SK-N-SH treated with all-trans-retinoic acid at 6 μM for 48 hours (cell line): ENCODE results near the gene RUSC2.

ENCODE experiments used
- ATAC-seq: fragments of 200-7000 bp; cut with Tn5 transposase; 3 replicates; pipeline ENCODE4 v1.9.1; 2020; ENCODE audit warnings: mild to moderate bottlenecking, moderate library complexity
- ARNTL ChIP-seq: fragments of 450-650 bp; formaldehyde crosslinking; IDR thresholded peaks from 2 replicates; pipeline ENCODE4 v1.5.0; 2020; ENCODE audit warnings: low read depth, mild to moderate bottlenecking, moderate library complexity, borderline replicate concordance
- BACH2 ChIP-seq: fragments of 250-450 bp; sonication (Bioruptor Pico); IDR thresholded peaks from 2 replicates; pipeline ENCODE4 v1.9.0; 2021; ENCODE audit warnings: mild to moderate bottlenecking, borderline replicate concordance
- CSDC2 ChIP-seq: fragments of 250-450 bp; sonication (Bioruptor Pico); IDR thresholded peaks from 2 replicates; pipeline ENCODE4 v1.5.0; 2020; ENCODE audit warnings: mild to moderate bottlenecking, moderate library complexity
- ESRRG ChIP-seq: fragments of 250-450 bp; sonication (Bioruptor Pico); IDR thresholded peaks from 2 replicates; pipeline ENCODE4 v1.6.1; 2021; ENCODE audit warnings: mild to moderate bottlenecking
- GLIS3 ChIP-seq: fragments of 250-450 bp; sonication (Bioruptor Pico); IDR thresholded peaks from 2 replicates; pipeline ENCODE4 v1.5.0; 2020; ENCODE audit warnings: mild to moderate bottlenecking, moderate library complexity
- OSR1 ChIP-seq: fragments of 250-450 bp; sonication (Bioruptor Pico); IDR thresholded peaks from 2 replicates; pipeline ENCODE4 v1.8.0; 2022; ENCODE audit warnings: moderate library complexity, mild to moderate bottlenecking, inconsistent platforms
- RARB ChIP-seq: fragments of 250-450 bp; sonication (Bioruptor Pico); IDR thresholded peaks from 2 replicates; pipeline ENCODE4 v1.8.0; 2021; ENCODE audit warnings: mild to moderate bottlenecking, moderate library complexity
- TCF4 ChIP-seq: fragments of 250-450 bp; sonication (Bioruptor Pico); IDR thresholded peaks from 2 replicates; pipeline ENCODE4 v1.8.0; 2021; ENCODE audit warnings: mild to moderate bottlenecking, moderate library complexity, borderline replicate concordance
- TOX ChIP-seq: fragments of 250-450 bp; sonication (Bioruptor Pico); IDR thresholded peaks from 2 replicates; pipeline ENCODE4 v1.8.0; 2021; ENCODE audit warnings: mild to moderate bottlenecking, moderate library complexity, borderline replicate concordance
- TSHZ2 ChIP-seq: fragments of 250-450 bp; sonication (Bioruptor Pico); IDR thresholded peaks from 2 replicates; pipeline ENCODE4 v1.5.0; 2020; ENCODE audit warnings: mild to moderate bottlenecking, moderate library complexity
- ZC3H10 ChIP-seq: fragments of 250-450 bp; sonication (Bioruptor Pico); IDR thresholded peaks from 2 replicates; pipeline ENCODE4 v1.5.1; 2021; ENCODE audit warnings: mild to moderate bottlenecking, moderate library complexity
- ZFP3 ChIP-seq: fragments of 250-450 bp; sonication (Bioruptor Pico); IDR thresholded peaks from 2 replicates; pipeline ENCODE4 v1.5.0; 2020; ENCODE audit warnings: mild to moderate bottlenecking, moderate library complexity
- ZFP30 ChIP-seq: fragments of 450-650 bp; formaldehyde crosslinking; IDR thresholded peaks from 2 replicates; pipeline ENCODE4 v1.5.0; 2022; ENCODE audit warnings: mild to moderate bottlenecking, moderate library complexity
- ZNF565 ChIP-seq: fragments of 450-650 bp; formaldehyde crosslinking; conservative IDR thresholded peaks from 2 replicates; pipeline ENCODE4 v1.5.0; 2020; ENCODE audit warnings: low read depth, mild to moderate bottlenecking, moderate library complexity
- ZNF70 ChIP-seq: fragments of 450-650 bp; formaldehyde crosslinking; IDR thresholded peaks from 2 replicates; pipeline ENCODE4 v1.5.0; 2020; ENCODE audit warnings: mild to moderate bottlenecking, moderate library complexity
- TF ChIP-seq, protein P1 (sequence below): fragments of 250-450 bp; sonication (Bioruptor Pico); IDR thresholded peaks from 2 replicates; pipeline ENCODE4 v1.5.1; 2020; ENCODE audit warnings: low read depth, mild to moderate bottlenecking, moderate library complexity
- TF ChIP-seq, protein P2 (sequence below): fragments of 250-450 bp; sonication (Bioruptor Pico); IDR thresholded peaks from 2 replicates; pipeline ENCODE4 v1.8.0; 2021; ENCODE audit warnings: low read depth, mild to moderate bottlenecking, moderate library complexity, borderline replicate concordance
- TF ChIP-seq, protein P3 (sequence below): fragments of 250-450 bp; sonication (Bioruptor Pico); IDR thresholded peaks from 2 replicates; pipeline ENCODE4 v1.5.1; 2021; ENCODE audit warnings: mild to moderate bottlenecking, moderate library complexity

RUSC2 gene

DNA sequence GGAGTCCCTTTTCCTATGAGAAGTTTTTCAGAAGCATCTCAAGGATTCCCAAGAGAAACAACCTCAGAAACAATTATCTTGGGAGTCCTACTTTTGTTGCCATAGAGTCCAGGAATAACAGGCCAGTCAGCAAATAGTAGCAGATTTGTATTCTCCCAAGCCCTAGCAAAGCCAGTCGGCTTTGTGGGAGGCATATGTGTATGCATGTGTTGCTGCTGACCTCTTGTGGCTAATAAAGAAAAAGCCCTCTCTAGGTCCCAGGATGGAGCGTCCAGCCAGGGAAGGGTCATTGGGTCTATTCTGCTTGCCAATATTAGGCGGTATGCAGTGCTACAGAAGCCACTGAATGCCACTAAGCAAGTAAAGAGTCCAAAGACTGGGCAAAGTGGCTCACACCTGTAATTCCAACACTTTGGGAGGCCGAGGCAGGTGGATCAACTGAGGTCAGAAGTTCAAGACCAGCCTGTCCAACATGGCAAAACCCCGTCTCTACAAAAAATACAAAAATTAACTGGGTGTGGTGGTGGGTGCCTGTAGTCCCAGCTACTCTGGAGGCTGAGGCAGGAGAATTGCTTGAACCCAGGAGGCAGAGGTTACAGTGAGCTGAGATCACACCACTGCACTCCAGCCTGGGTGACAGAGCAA is 12.6 kb upstream of the RUSC2 start:
- peak; percentile 99 for ATAC-seq

DNA sequence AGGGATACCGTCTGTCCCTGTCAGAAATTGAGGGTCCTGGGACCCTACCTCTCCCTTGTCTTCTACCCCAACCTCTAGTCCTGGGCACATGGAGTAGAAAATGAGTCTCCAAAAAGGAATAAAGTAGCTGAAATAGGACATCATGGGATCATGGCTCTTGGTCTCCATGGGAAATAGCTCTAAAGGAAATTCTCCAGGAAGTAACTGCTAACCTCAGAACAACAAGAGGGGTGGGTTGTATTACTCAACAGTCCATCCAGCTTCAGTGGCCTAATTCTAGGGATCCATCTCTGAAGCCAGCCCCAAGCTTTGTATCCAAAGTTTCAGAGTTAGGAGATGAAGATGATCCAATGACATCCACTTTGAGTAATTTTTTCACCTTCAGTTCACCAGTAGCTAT is 11.0 kb upstream of the RUSC2 start:
- no peak for ATAC-seq
- no peak for TF ChIP-seq TSHZ2
- no peak for TF ChIP-seq ZNF565
- no peak for TF ChIP-seq ZC3H10 (CRISPR knock-in tag)
- TF ChIP-seq RARB (CRISPR knock-in tag), result no peak
- TF ChIP-seq ZFP30 (CRISPR knock-in tag), result no peak
- TF ChIP-seq, protein P1, sequence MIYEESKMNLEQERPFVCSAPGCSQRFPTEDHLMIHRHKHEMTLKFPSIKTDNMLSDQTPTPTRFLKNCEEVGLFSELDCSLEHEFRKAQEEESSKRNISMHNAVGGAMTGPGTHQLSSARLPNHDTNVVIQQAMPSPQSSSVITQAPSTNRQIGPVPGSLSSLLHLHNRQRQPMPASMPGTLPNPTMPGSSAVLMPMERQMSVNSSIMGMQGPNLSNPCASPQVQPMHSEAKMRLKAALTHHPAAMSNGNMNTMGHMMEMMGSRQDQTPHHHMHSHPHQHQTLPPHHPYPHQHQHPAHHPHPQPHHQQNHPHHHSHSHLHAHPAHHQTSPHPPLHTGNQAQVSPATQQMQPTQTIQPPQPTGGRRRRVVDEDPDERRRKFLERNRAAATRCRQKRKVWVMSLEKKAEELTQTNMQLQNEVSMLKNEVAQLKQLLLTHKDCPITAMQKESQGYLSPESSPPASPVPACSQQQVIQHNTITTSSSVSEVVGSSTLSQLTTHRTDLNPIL, result no peak
- no peak for TF ChIP-seq TOX (CRISPR knock-in tag)
- no peak for TF ChIP-seq ESRRG (CRISPR knock-in tag)
- no peak for TF ChIP-seq BACH2 (CRISPR knock-in tag)
- TF ChIP-seq, all 23 proteins: peak for 0

- TF ChIP-seq TSHZ2, result no peak
- TF ChIP-seq TCF4, result no peak
- TF ChIP-seq ZNF565, result no peak
- TF ChIP-seq ZNF70, result no peak
- TF ChIP-seq GLIS3 (CRISPR knock-in tag), result no peak
- peak; percentile 59 for ATAC-seq
Observed at GRCh38 chr9:35481347-35481975, 8.4 kb upstream of the RUSC2 start.

DNA sequence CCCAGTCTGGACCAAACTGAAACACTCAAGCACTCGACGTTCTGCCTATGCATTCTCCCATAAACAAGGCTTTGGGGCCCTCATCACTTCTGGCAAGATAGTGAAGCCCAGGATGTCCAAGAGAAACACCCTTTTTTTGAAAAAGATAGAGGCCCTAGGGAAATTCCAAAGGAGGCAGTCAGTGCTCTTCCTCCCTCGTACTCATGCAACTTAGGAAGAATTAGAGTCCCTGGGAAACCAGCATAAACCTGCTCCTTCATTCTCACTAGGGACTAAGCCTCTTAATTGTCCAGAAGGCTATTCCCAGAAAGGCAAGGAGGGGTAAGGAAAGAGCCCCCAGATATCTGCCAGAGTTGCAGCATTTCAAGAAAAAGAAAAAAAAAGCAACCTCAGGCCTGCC is 7.8 kb upstream of the RUSC2 start:
- no peak for ATAC-seq
- TF ChIP-seq ZNF70, result no peak
- no peak for TF ChIP-seq OSR1 (CRISPR knock-in tag)
- TF ChIP-seq, protein P2, sequence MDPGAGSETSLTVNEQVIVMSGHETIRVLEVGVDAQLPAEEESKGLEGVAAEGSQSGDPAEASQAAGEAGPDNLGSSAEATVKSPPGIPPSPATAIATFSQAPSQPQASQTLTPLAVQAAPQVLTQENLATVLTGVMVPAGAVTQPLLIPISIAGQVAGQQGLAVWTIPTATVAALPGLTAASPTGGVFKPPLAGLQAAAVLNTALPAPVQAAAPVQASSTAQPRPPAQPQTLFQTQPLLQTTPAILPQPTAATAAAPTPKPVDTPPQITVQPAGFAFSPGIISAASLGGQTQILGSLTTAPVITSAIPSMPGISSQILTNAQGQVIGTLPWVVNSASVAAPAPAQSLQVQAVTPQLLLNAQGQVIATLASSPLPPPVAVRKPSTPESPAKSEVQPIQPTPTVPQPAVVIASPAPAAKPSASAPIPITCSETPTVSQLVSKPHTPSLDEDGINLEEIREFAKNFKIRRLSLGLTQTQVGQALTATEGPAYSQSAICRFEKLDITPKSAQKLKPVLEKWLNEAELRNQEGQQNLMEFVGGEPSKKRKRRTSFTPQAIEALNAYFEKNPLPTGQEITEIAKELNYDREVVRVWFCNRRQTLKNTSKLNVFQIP, result no peak
- no peak for TF ChIP-seq ZNF565
- no peak for TF ChIP-seq ARNTL
- TF ChIP-seq, all 23 proteins: peak for 0

DNA sequence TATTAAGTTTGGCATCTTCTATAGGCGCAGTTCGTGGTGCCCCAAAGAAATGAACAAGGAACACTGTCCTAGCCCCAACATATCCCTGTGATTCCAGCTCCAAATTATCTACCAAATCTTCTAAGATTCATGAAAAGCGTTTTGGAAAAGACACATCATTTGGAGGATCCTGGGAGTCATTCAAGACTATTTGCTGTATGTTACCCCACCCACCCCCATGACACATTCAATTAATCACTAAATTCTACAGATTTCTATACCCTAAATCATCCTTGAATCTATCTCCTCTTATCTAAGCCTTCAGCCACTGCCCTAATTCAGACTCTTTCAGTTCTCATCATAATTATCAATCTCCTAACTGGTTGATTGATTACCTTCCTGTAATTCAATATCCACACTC is 5.5 kb upstream of the RUSC2 start:
- TF ChIP-seq TOX (CRISPR knock-in tag) (no peak), ARNTL (no peak), ZNF70 (no peak), ZFP3 (CRISPR knock-in tag) (no peak), TSHZ2 (no peak), GLIS3 (CRISPR knock-in tag) (no peak), BACH2 (CRISPR knock-in tag) (no peak), CSDC2 (CRISPR knock-in tag) (no peak), TCF4 (no peak)
- TF ChIP-seq, protein P3, sequence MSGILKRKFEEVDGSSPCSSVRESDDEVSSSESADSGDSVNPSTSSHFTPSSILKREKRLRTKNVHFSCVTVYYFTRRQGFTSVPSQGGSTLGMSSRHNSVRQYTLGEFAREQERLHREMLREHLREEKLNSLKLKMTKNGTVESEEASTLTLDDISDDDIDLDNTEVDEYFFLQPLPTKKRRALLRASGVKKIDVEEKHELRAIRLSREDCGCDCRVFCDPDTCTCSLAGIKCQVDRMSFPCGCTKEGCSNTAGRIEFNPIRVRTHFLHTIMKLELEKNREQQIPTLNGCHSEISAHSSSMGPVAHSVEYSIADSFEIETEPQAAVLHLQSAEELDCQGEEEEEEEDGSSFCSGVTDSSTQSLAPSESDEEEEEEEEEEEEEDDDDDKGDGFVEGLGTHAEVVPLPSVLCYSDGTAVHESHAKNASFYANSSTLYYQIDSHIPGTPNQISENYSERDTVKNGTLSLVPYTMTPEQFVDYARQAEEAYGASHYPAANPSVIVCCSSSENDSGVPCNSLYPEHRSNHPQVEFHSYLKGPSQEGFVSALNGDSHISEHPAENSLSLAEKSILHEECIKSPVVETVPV (CRISPR knock-in tag), result no peak
- no peak for ATAC-seq
